Adipocyte (in vitro differentiated cells): ENCODE results near the gene LYSMD3.

Experiments used
- DNase-seq: peaks from one replicate; pipeline ENCODE4 v3.0.0-alpha.2; 2015; ENCODE audit warnings: low read depth
- H3K27me3 ChIP-seq: replicated peaks from 2 replicates; pipeline ENCODE4 v1.7.0; 2013; ENCODE audit warnings: mild to moderate bottlenecking, low read length, moderate library complexity; ENCODE audit not compliant: control insufficient read depth, insufficient read depth
- H3K36me3 ChIP-seq: 2 replicates; pipeline ENCODE4 v1.7.0; 2013; ENCODE audit warnings: low read length, mild to moderate bottlenecking, moderate library complexity; ENCODE audit not compliant: control insufficient read depth, insufficient read depth, severe bottlenecking
- H3K4me1 ChIP-seq: 2 replicates; pipeline ENCODE4 v1.7.0; 2013; ENCODE audit warnings: mild to moderate bottlenecking, low read length, moderate library complexity; ENCODE audit not compliant: control insufficient read depth, insufficient read depth
- H3K4me3 ChIP-seq: 2 replicates; pipeline ENCODE4 v1.7.0; 2013; ENCODE audit warnings: mild to moderate bottlenecking, low read length, moderate library complexity
- H3K9ac ChIP-seq: 2 replicates; pipeline ENCODE4 v1.7.0; 2013; ENCODE audit warnings: mild to moderate bottlenecking, low read length, moderate library complexity
- H3K9me3 ChIP-seq: 2 replicates; pipeline ENCODE4 v1.7.0; 2013; ENCODE audit warnings: mild to moderate bottlenecking, low read length, moderate library complexity; ENCODE audit not compliant: control insufficient read depth

The LYSMD3 gene

GRCh38 chr5:90558344-90559192 lies 29.2 kb upstream of the LYSMD3 start, which contains the start of gene ADGRV1:
TSS of gene ADGRV1 (plus strand) at chr5:90558797. CDS start at chr5:90558896, 99 bp downstream.
- H3K4me3 ChIP-seq, result peak within 1 kb of the TSS; percentile 57
- H3K9me3 ChIP-seq, result no peaks in the 10 kb centered on the region
- no peaks in the 10 kb centered on the region for H3K36me3 ChIP-seq
- no peaks in the 10 kb centered on the region for H3K4me1 ChIP-seq
- no peak for DNase-seq
- no peak within 1 kb of the TSS for H3K9ac ChIP-seq
- H3K27me3 ChIP-seq, result peaks cover 72% of the 10 kb centered on the region

- Histone ChIP-seq H3K36me3 (no peaks in the 10 kb centered on the region), H3K9me3 (no peaks in the 10 kb centered on the region), H3K4me3 (peak overlapping the region; percentile 57), H3K27me3 (peaks cover 76% of the 10 kb centered on the region), H3K9ac (no peak overlapping the region), H3K4me1 (no peaks in the 10 kb centered on the region)
- no peak for DNase-seq
These were observed 28.5 kb upstream of the LYSMD3 start for GRCh38 chr5:90557871-90558270.

- H3K9ac ChIP-seq, result no peak overlapping the region
- peaks cover 80% of the 10 kb centered on the region for H3K27me3 ChIP-seq
- no peaks in the 10 kb centered on the region for H3K36me3 ChIP-seq
- H3K4me3 ChIP-seq, result no peak overlapping the region
- H3K9me3 ChIP-seq, result no peaks in the 10 kb centered on the region
- DNase-seq, result no peak
- H3K4me1 ChIP-seq, result no peaks in the 10 kb centered on the region
These were observed 28.0 kb upstream of the LYSMD3 start for GRCh38 chr5:90557391-90557790.

GRCh38 chr5:90555666-90556065 lies 26.3 kb upstream of the LYSMD3 start:
- Histone ChIP-seq H3K27me3 (peaks cover 79% of the 10 kb centered on the region), H3K36me3 (no peaks in the 10 kb centered on the region), H3K4me3 (no peak overlapping the region), H3K9ac (no peak overlapping the region), H3K4me1 (no peaks in the 10 kb centered on the region), H3K9me3 (no peaks in the 10 kb centered on the region)
- no peak for DNase-seq

- Histone ChIP-seq H3K27me3 (peaks cover 74% of the 10 kb centered on the region), H3K4me3 (no peak overlapping the region), H3K9ac (no peak overlapping the region), H3K36me3 (no peaks in the 10 kb centered on the region), H3K9me3 (no peaks in the 10 kb centered on the region), H3K4me1 (no peaks in the 10 kb centered on the region)
- DNase-seq, result no peak
These were observed 25.1 kb upstream of the LYSMD3 start for GRCh38 chr5:90554358-90555006.

- no peak overlapping the region for H3K4me3 ChIP-seq
- no peaks in the 10 kb centered on the region for H3K36me3 ChIP-seq
- H3K9ac ChIP-seq, result no peak overlapping the region
- no peaks in the 10 kb centered on the region for H3K9me3 ChIP-seq
- no peak for DNase-seq
- peaks cover 66% of the 10 kb centered on the region for H3K27me3 ChIP-seq
- H3K4me1 ChIP-seq, result no peaks in the 10 kb centered on the region
These were observed 24.3 kb upstream of the LYSMD3 start for GRCh38 chr5:90553711-90554110.

GRCh38 chr5:90551376-90551775 lies 22.0 kb upstream of the LYSMD3 start:
- Histone ChIP-seq H3K27me3 (peaks cover 52% of the 10 kb centered on the region), H3K9me3 (no peaks in the 10 kb centered on the region), H3K4me3 (no peak overlapping the region), H3K36me3 (no peaks in the 10 kb centered on the region), H3K9ac (no peak overlapping the region), H3K4me1 (peaks cover 2% of the 10 kb centered on the region)
- no peak for DNase-seq

GRCh38 chr5:90550963-90551362 lies 21.6 kb upstream of the LYSMD3 start:
- no peaks in the 10 kb centered on the region for H3K36me3 ChIP-seq
- H3K4me3 ChIP-seq, result no peak overlapping the region
- peaks cover 5% of the 10 kb centered on the region for H3K4me1 ChIP-seq
- no peak for DNase-seq
- H3K9me3 ChIP-seq, result no peaks in the 10 kb centered on the region
- peaks cover 48% of the 10 kb centered on the region for H3K27me3 ChIP-seq
- H3K9ac ChIP-seq, result no peak overlapping the region

- Histone ChIP-seq H3K4me1 (peaks cover 5% of the 10 kb centered on the region), H3K4me3 (no peak overlapping the region), H3K36me3 (no peaks in the 10 kb centered on the region), H3K9me3 (no peaks in the 10 kb centered on the region), H3K9ac (no peak overlapping the region), H3K27me3 (peaks cover 44% of the 10 kb centered on the region)
- DNase-seq, result no peak
These were observed 20.4 kb upstream of the LYSMD3 start for GRCh38 chr5:90549729-90550275.

- H3K9ac ChIP-seq, result no peak overlapping the region
- peaks cover 10% of the 10 kb centered on the region for H3K4me1 ChIP-seq
- H3K9me3 ChIP-seq, result no peaks in the 10 kb centered on the region
- H3K4me3 ChIP-seq, result no peak overlapping the region
- H3K27me3 ChIP-seq, result peaks cover 38% of the 10 kb centered on the region
- no peaks in the 10 kb centered on the region for H3K36me3 ChIP-seq
- DNase-seq, result no peak
These were observed 19.8 kb upstream of the LYSMD3 start for GRCh38 chr5:90549223-90549622.

- Histone ChIP-seq H3K9me3 (no peaks in the 10 kb centered on the region), H3K4me3 (no peak overlapping the region), H3K36me3 (no peaks in the 10 kb centered on the region), H3K9ac (no peak overlapping the region), H3K4me1 (peaks cover 14% of the 10 kb centered on the region), H3K27me3 (peaks cover 30% of the 10 kb centered on the region)
- DNase-seq, result no peak
These were observed 18.7 kb upstream of the LYSMD3 start for GRCh38 chr5:90548069-90548593.
